NCI-H748 (cell line): ENCODE data around the gene NGLY1.

Source experiments
- DNase-seq: peaks from one replicate; lab custom pipeline; 2025; ENCODE audit not compliant: unreplicated experiment; lab: John Stamatoyannopoulos, UW

Gene NGLY1

GRCh38 chr3:25782938-25783660, at the start of gene NGLY1:
NGLY1 (minus strand) TSS chr3:25783443; CDS start chr3:25783390, 53 bp downstream.
- DNase-seq = peak; percentile 78

GRCh38 chr3:25831578-25831977, 48.3 kb upstream of the NGLY1 start:
- DNase-seq = peak; percentile 11

GRCh38 chr3:25830373-25831280, 47.4 kb upstream of the NGLY1 start:
- DNase-seq = peak; percentile 72

GRCh38 chr3:25826510-25826909, 43.3 kb upstream of the NGLY1 start:
- DNase-seq = no peak

- no peak for DNase-seq
These were observed 40.1 kb upstream of the NGLY1 start for GRCh38 chr3:25823314-25823713.

GRCh38 chr3:25821746-25822573, 38.7 kb upstream of the NGLY1 start:
- DNase-seq = no peak

GRCh38 chr3:25820816-25821486, 37.7 kb upstream of the NGLY1 start:
- DNase-seq = no peak

- peak; percentile 6 for DNase-seq
These were observed 37.1 kb upstream of the NGLY1 start for GRCh38 chr3:25820366-25820765.

GRCh38 chr3:25818335-25818734, 35.1 kb upstream of the NGLY1 start:
- no peak for DNase-seq

GRCh38 chr3:25817638-25818037, 34.4 kb upstream of the NGLY1 start:
- no peak for DNase-seq

- DNase-seq = no peak
These were observed 33.9 kb upstream of the NGLY1 start for GRCh38 chr3:25817107-25817506.

- no peak for DNase-seq
These were observed 29.4 kb upstream of the NGLY1 start for GRCh38 chr3:25812644-25813043.

- DNase-seq = no peak
These were observed 21.4 kb upstream of the NGLY1 start for GRCh38 chr3:25804676-25805075.

- DNase-seq = no peak
These were observed 20.6 kb upstream of the NGLY1 start for GRCh38 chr3:25803833-25804232.

GRCh38 chr3:25801786-25802185, 18.5 kb upstream of the NGLY1 start:
- DNase-seq = no peak

- peak; percentile 89 for DNase-seq
These were observed 6.6 kb upstream of the NGLY1 start, which contains the start of gene OXSM for GRCh38 chr3:25789596-25790556. OXSM (plus strand) TSS chr3:25790090; CDS start chr3:25791021, 931 bp downstream.

GRCh38 chr3:25789209-25789595, 6.0 kb upstream of the NGLY1 start:
- DNase-seq = no peak

- no peak for DNase-seq
These were observed 4.4 kb upstream of the NGLY1 start for GRCh38 chr3:25787689-25788088.

GRCh38 chr3:25785826-25786225, 2.6 kb upstream of the NGLY1 start:
- DNase-seq = no peak
